MM.1S (cell line): ENCODE results near the gene OGT.

Source experiments
- DNase-seq: peaks from one replicate; pipeline ENCODE4 v3.0.0-alpha.2; 2015
- H2AFZ ChIP-seq: fragments of 300-600 bp; sonication (generic); 2 replicates; pipeline ENCODE4 v1.6.0; 2016; ENCODE audit warnings: antibody characterized with exemption, low read length
- H3F3A ChIP-seq: fragments of 300-600 bp; sonication (generic); 2 replicates; pipeline ENCODE4 v1.6.1; 2016; ENCODE audit warnings: mild to moderate bottlenecking, antibody characterized with exemption, low read length, moderate library complexity, mixed read lengths; ENCODE audit not compliant: insufficient read depth
- H3K27ac ChIP-seq: fragments of 300-600 bp; sonication (generic); 2 replicates; pipeline ENCODE4 v1.5.1; 2016; ENCODE audit warnings: mild to moderate bottlenecking, low read length
- H3K27me3 ChIP-seq: fragments of 300-600 bp; sonication (generic); replicated peaks from 2 replicates; pipeline ENCODE4 v1.6.0; 2016; ENCODE audit warnings: low read length; ENCODE audit not compliant: insufficient read depth
- H3K36me3 ChIP-seq: fragments of 300-600 bp; sonication (generic); replicated peaks from 2 replicates; pipeline ENCODE4 v1.6.1; 2016; ENCODE audit warnings: mild to moderate bottlenecking, low read length, mixed read lengths; ENCODE audit not compliant: insufficient read depth
- H3K4me1 ChIP-seq: fragments of 300-600 bp; sonication (generic); 2 replicates; pipeline ENCODE4 v1.6.1; 2016; ENCODE audit warnings: low read length, mixed read lengths
- H3K4me2 ChIP-seq: fragments of 300-600 bp; sonication (generic); 2 replicates; pipeline ENCODE4 v1.6.0; 2016; ENCODE audit warnings: low read depth, low read length
- H3K4me3 ChIP-seq: fragments of 300-600 bp; sonication (generic); 2 replicates; pipeline ENCODE4 v1.5.1; 2016; ENCODE audit warnings: low read length, mixed read lengths
- H3K79me2 ChIP-seq: fragments of 300-600 bp; sonication (generic); 2 replicates; pipeline ENCODE4 v1.6.1; 2016; ENCODE audit warnings: mixed run types, low read length, mixed read lengths
- H3K9ac ChIP-seq: fragments of 300-600 bp; sonication (generic); 2 replicates; pipeline ENCODE4 v1.6.1; 2016; ENCODE audit warnings: low read length, mixed read lengths
- H3K9me2 ChIP-seq: fragments of 300-600 bp; sonication (generic); replicated peaks from 2 replicates; pipeline ENCODE4 v1.6.1; 2016; ENCODE audit warnings: mild to moderate bottlenecking, low read length, mixed read lengths; ENCODE audit not compliant: insufficient read depth
- H3K9me3 ChIP-seq: fragments of 300-600 bp; sonication (generic); replicated peaks from 2 replicates; pipeline ENCODE4 v1.6.1; 2016; ENCODE audit warnings: mild to moderate bottlenecking, low read length, mixed read lengths; ENCODE audit not compliant: insufficient read depth
- H4K20me1 ChIP-seq: fragments of 300-600 bp; sonication (generic); 2 replicates; pipeline ENCODE4 v1.6.1; 2016; ENCODE audit warnings: mild to moderate bottlenecking, low read length, moderate library complexity, mixed read lengths; ENCODE audit not compliant: insufficient read depth
- CTCF ChIP-seq: fragments of 300-600 bp; sonication (generic); IDR thresholded peaks from 2 replicates; pipeline ENCODE4 v1.5.1; 2016; ENCODE audit warnings: antibody characterized with exemption, low read length, mixed read lengths
- EZH2 ChIP-seq: fragments of 300-600 bp; sonication (generic); optimal IDR thresholded peaks from 2 replicates; pipeline ENCODE3; 2017; ENCODE audit warnings: low read depth, mild to moderate bottlenecking, antibody characterized with exemption, low read length, mixed read lengths
- EZH2phosphoT487 ChIP-seq: fragments of 300-600 bp; sonication (generic); IDR thresholded peaks from 2 replicates; pipeline ENCODE4 v1.6.1; 2018; ENCODE audit warnings: antibody characterized with exemption, low read length

OGT gene

GRCh38 chrX:71615954-71616353 is 83.0 kb downstream of the OGT start:
- Histone ChIP-seq H3K4me3 (no peak overlapping the region), H4K20me1 (no peaks in the 10 kb centered on the region), H3K36me3 (no peaks in the 10 kb centered on the region; the same call in 1 of the 2 replicates), H3K9ac (no peak overlapping the region), H3K79me2 (peaks cover 16% of the 10 kb centered on the region), H3F3A (peaks cover 9% of the 10 kb centered on the region; the same call in 1 of the 2 replicates), H3K27ac (no peak overlapping the region), H3K9me2 (no peaks in the 10 kb centered on the region), H3K4me1 (peaks cover 30% of the 10 kb centered on the region), H3K9me3 (no peaks in the 10 kb centered on the region), H3K27me3 (no peaks in the 10 kb centered on the region), H2AFZ (no peak overlapping the region), H3K4me2 (no peak overlapping the region)
- no peak for TF ChIP-seq EZH2phosphoT487
- no peak for TF ChIP-seq CTCF
- no peak for TF ChIP-seq EZH2
- DNase-seq = no peak

GRCh38 chrX:71616672-71617529 is 84.0 kb downstream of the OGT start:
- peaks cover 35% of the 10 kb centered on the region for H3K4me1 ChIP-seq
- no peak overlapping the region for H3K4me2 ChIP-seq
- H3K9ac ChIP-seq = no peak overlapping the region
- no peak overlapping the region for H3K4me3 ChIP-seq
- no peak overlapping the region for H2AFZ ChIP-seq
- H3K9me3 ChIP-seq = no peaks in the 10 kb centered on the region
- H3K9me2 ChIP-seq = no peaks in the 10 kb centered on the region
- no peak overlapping the region for H3K27ac ChIP-seq
- H3F3A ChIP-seq = peaks cover 9% of the 10 kb centered on the region; the same call in 1 of the 2 replicates
- peaks cover 16% of the 10 kb centered on the region for H3K79me2 ChIP-seq
- DNase-seq = no peak
- no peaks in the 10 kb centered on the region for H4K20me1 ChIP-seq
- H3K27me3 ChIP-seq = no peaks in the 10 kb centered on the region
- no peak for TF ChIP-seq EZH2
- no peak for TF ChIP-seq EZH2phosphoT487
- TF ChIP-seq CTCF = no peak
- no peaks in the 10 kb centered on the region for H3K36me3 ChIP-seq

GRCh38 chrX:71617742-71618141 is 84.8 kb downstream of the OGT start:
- H3K4me3 ChIP-seq = peak overlapping the region; percentile 42; the same call in 1 of the 2 replicates
- H3K9me2 ChIP-seq = no peaks in the 10 kb centered on the region
- no peaks in the 10 kb centered on the region for H3K9me3 ChIP-seq
- no peaks in the 10 kb centered on the region for H3K27me3 ChIP-seq
- peaks cover 14% of the 10 kb centered on the region for H3F3A ChIP-seq
- no peaks in the 10 kb centered on the region for H4K20me1 ChIP-seq
- H3K4me1 ChIP-seq = peaks cover 43% of the 10 kb centered on the region
- H3K4me2 ChIP-seq = peak overlapping the region; percentile 59
- H3K27ac ChIP-seq = peak overlapping the region; percentile 85
- no peak for DNase-seq
- no peak overlapping the region for H2AFZ ChIP-seq
- TF ChIP-seq EZH2 (no peak), EZH2phosphoT487 (no peak), CTCF (no peak)
- peaks cover 16% of the 10 kb centered on the region for H3K79me2 ChIP-seq
- no peaks in the 10 kb centered on the region for H3K36me3 ChIP-seq
- H3K9ac ChIP-seq = peak overlapping the region; percentile 46
